PC-9 (cell line): ENCODE measurements around the gene SIGLEC8. TPM values are rescaled to one million over a fixed set of nuclear protein-coding genes. Genes with fewer than 3 reads are reported as not detected.

Experiments used
- BruUV-seq: library from RNA; stranded (reverse); fragments of 400-500 nt; replicated peaks from 2 replicates; lab custom pipeline; 2021; lab: Mats Ljungman, UMichigan
- CTCF ChIA-PET: fragments of 300-600 bp; sonication (Branson Sonifier 250); formaldehyde crosslinking; loops from one replicate; lab custom pipeline; 2022; ENCODE audit warnings: antibody characterized with exemption; lab: Charles Lee
- POLR2A ChIA-PET: fragments of 300-600 bp; sonication (Branson Sonifier 250); formaldehyde crosslinking; loops from one replicate; lab custom pipeline; 2022; ENCODE audit warnings: antibody characterized with exemption; ENCODE audit not compliant: unreplicated experiment; lab: Charles Lee
- DNase-seq, 2 experiments: peaks; one replicate each; pipeline versions ENCODE4 v3.0.0 to v3.0.0-alpha.2; 2015 to 2022; ENCODE audit warnings: mixed read lengths in 1 of 2
- H2AFZ ChIP-seq: fragments of 200-600 bp; sonication (generic); 2 replicates; pipeline ENCODE4 v1.8.1; 2017; ENCODE audit warnings: antibody characterized with exemption
- H3F3A ChIP-seq: fragments of 200-600 bp; sonication (generic); 2 replicates; pipeline ENCODE4 v1.8.1; 2017; ENCODE audit warnings: antibody characterized with exemption, mild to moderate bottlenecking, low read depth; ENCODE audit not compliant: insufficient read depth
- H3K27ac ChIP-seq: fragments of 200-600 bp; sonication (generic); 2 replicates; pipeline ENCODE4 v1.6.1; 2016; ENCODE audit warnings: mixed run types
- H3K27me3 ChIP-seq: fragments of 200-600 bp; sonication (generic); 2 replicates; pipeline ENCODE4 v1.6.1; 2016; ENCODE audit warnings: low read depth, mixed run types; ENCODE audit not compliant: insufficient read depth
- H3K36me3 ChIP-seq: fragments of 200-600 bp; sonication (generic); 2 replicates; pipeline ENCODE4 v1.6.1; 2016; ENCODE audit warnings: low read depth, mixed run types
- H3K4me1 ChIP-seq: fragments of 200-600 bp; sonication (generic); replicated peaks from 2 replicates; pipeline ENCODE4 v1.6.1; 2016; ENCODE audit warnings: mixed run types; ENCODE audit not compliant: insufficient read depth
- H3K4me2 ChIP-seq: fragments of 200-600 bp; sonication (generic); 2 replicates; pipeline ENCODE4 v1.6.1; 2017; ENCODE audit warnings: mixed run types
- H3K4me3 ChIP-seq: fragments of 200-600 bp; sonication (generic); 2 replicates; pipeline ENCODE4 v1.6.1; 2016; ENCODE audit warnings: mixed run types
- H3K79me2 ChIP-seq: fragments of 200-600 bp; sonication (generic); 2 replicates; pipeline ENCODE4 v1.6.1; 2017; ENCODE audit warnings: low read depth, mixed run types
- H3K9me2 ChIP-seq: fragments of 200-600 bp; sonication (generic); 2 replicates; pipeline ENCODE4 v1.8.1; 2017; ENCODE audit warnings: mild to moderate bottlenecking; ENCODE audit not compliant: insufficient read depth
- H3K9me3 ChIP-seq: fragments of 200-600 bp; sonication (generic); 2 replicates; pipeline ENCODE4 v1.8.1; 2016; ENCODE audit warnings: low read depth; ENCODE audit not compliant: insufficient read depth
- H4K20me1 ChIP-seq: fragments of 200-600 bp; sonication (generic); 2 replicates; pipeline ENCODE4 v1.8.1; 2017; ENCODE audit not compliant: insufficient read depth
- EZH2 ChIP-seq: fragments of 200-600 bp; sonication (generic); IDR thresholded peaks from 2 replicates; pipeline ENCODE4 v1.8.0; 2017; ENCODE audit warnings: antibody characterized with exemption, low read depth
- intact Hi-C: fragments of 100-400 bp; cut with micrococcal nuclease; formaldehyde crosslinking; loops from one replicate; pipeline ENCODE4 v1.10.0; 2022; ENCODE audit not compliant: unreplicated experiment
- total RNA-seq: library from RNA; stranded (reverse); gene quantifications from 2 replicates; pipeline ENCODE4 v1.2.3, GENCODE V29; 2021
- TF ChIP-seq, protein P1 (sequence below): fragments of 200-600 bp; sonication (generic); conservative IDR thresholded peaks from 2 replicates; pipeline ENCODE4 v1.6.1; 2017; ENCODE audit warnings: mixed run types, antibody characterized with exemption, mild to moderate bottlenecking, moderate library complexity

The SIGLEC8 gene
- total RNA-seq, 1 experiment from 2014 or later: not detected

DNA sequence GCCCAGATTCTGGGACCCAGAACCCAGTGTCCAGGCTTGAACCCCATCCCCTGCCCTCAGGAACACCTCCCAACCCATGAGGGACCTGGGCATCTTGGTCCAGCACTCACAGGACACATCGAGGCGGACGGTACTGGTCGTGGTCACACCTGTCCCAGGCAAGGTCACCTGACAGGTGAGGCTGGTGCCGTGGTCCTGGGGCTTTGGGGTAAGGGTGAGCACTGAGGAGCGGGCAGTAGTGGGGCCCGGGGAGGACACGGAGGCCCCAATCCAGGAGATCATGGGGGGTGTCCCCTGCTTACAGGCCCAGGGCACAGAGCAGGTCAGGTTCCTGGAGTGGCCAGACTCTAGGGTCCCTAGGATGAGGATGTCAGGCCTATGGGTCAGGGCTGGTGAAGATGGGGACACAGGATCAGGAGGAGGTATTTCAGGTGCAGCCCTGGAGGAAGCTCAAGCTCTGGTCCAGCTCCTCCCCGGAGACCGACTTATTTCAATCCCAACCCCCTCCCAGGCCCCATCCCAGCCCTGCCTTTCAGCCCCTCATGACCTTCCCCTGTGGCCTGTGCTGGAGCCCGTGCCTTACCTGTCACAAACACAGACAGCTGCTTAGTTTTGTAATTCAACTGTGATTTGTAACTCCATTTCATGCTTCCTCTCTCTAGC is 772 bp downstream of the SIGLEC8 start:
- Histone ChIP-seq H3K79me2 (no peaks in the 10 kb centered on the region), H3K9me3 (no peaks in the 10 kb centered on the region), H3K4me1 (no peaks in the 10 kb centered on the region), H3F3A (no peaks in the 10 kb centered on the region), H3K36me3 (no peaks in the 10 kb centered on the region), H3K4me2 (no peak overlapping the region), H3K4me3 (no peak overlapping the region), H3K9me2 (no peaks in the 10 kb centered on the region), H4K20me1 (peaks cover 4% of the 10 kb centered on the region; the same call in 1 of the 2 replicates), H3K27me3 (peaks cover 95% of the 10 kb centered on the region), H3K27ac (no peak overlapping the region), H2AFZ (no peak overlapping the region)
- intact Hi-C loops: no loop called here
- BruUV-seq: no TSS peak
- TF ChIP-seq, protein P1, sequence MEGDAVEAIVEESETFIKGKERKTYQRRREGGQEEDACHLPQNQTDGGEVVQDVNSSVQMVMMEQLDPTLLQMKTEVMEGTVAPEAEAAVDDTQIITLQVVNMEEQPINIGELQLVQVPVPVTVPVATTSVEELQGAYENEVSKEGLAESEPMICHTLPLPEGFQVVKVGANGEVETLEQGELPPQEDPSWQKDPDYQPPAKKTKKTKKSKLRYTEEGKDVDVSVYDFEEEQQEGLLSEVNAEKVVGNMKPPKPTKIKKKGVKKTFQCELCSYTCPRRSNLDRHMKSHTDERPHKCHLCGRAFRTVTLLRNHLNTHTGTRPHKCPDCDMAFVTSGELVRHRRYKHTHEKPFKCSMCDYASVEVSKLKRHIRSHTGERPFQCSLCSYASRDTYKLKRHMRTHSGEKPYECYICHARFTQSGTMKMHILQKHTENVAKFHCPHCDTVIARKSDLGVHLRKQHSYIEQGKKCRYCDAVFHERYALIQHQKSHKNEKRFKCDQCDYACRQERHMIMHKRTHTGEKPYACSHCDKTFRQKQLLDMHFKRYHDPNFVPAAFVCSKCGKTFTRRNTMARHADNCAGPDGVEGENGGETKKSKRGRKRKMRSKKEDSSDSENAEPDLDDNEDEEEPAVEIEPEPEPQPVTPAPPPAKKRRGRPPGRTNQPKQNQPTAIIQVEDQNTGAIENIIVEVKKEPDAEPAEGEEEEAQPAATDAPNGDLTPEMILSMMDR: no peak
- no peak for TF ChIP-seq EZH2
- CTCF ChIA-PET: interaction anchor here (0.6 kb wide), 1 partner anchor 754 kb away, joined by 7 read pairs; no protein-coding TSS in a partner anchor
- no peak for DNase-seq
- POLR2A ChIA-PET: no interaction called here

- Histone ChIP-seq H3K4me1 (no peaks in the 10 kb centered on the region), H3K9me2 (no peaks in the 10 kb centered on the region), H3K9me3 (no peaks in the 10 kb centered on the region), H3K79me2 (no peaks in the 10 kb centered on the region), H3K4me3 (no peak overlapping the region), H4K20me1 (peaks cover 4% of the 10 kb centered on the region; the same call in 1 of the 2 replicates), H3F3A (no peaks in the 10 kb centered on the region), H3K27ac (no peak overlapping the region), H3K4me2 (no peak overlapping the region), H3K36me3 (no peaks in the 10 kb centered on the region), H3K27me3 (peaks cover 95% of the 10 kb centered on the region), H2AFZ (no peak overlapping the region)
- no peak for DNase-seq
- no TSS peak for BruUV-seq
- ChIA-PET POLR2A (no interaction called here), CTCF (no interaction called here)
- no peak for TF ChIP-seq EZH2
- TF ChIP-seq, protein P1: no peak
- intact Hi-C loops: no loop called here
Measured at GRCh38 chr19:51456541-51457290, 1.5 kb downstream of the SIGLEC8 start.

- H3F3A ChIP-seq: no peaks in the 10 kb centered on the region
- H3K9me2 ChIP-seq: no peaks in the 10 kb centered on the region
- H3K4me3 ChIP-seq: no peak overlapping the region
- no peaks in the 10 kb centered on the region for H3K36me3 ChIP-seq
- ChIA-PET POLR2A (no interaction called here), CTCF (no interaction called here)
- peaks cover 4% of the 10 kb centered on the region; the same call in 1 of the 2 replicates for H4K20me1 ChIP-seq
- TF ChIP-seq, protein P1: no peak
- TF ChIP-seq EZH2: no peak
- no peaks in the 10 kb centered on the region for H3K4me1 ChIP-seq
- no peak for DNase-seq
- no peaks in the 10 kb centered on the region for H3K9me3 ChIP-seq
- H3K4me2 ChIP-seq: no peak overlapping the region
- intact Hi-C loops: no loop called here
- no TSS peak for BruUV-seq
- H3K27me3 ChIP-seq: peaks cover 94% of the 10 kb centered on the region
- H2AFZ ChIP-seq: no peak overlapping the region
- H3K79me2 ChIP-seq: no peaks in the 10 kb centered on the region
- H3K27ac ChIP-seq: no peak overlapping the region
Measured at GRCh38 chr19:51450730-51451307, 7.4 kb downstream of the SIGLEC8 start.
